ENCODE measurements around the gene DCAF7.

- TF ChIP-seq POLR2A (IDR thresholded peaks at IDR 0.05) (no peak), CTCF (IDR thresholded peaks at IDR 0.05 in 4 of 5, conservative IDR thresholded peaks at IDR 0.05 in 1 of 5) (no peak)
Measured at GRCh38 chr17:63512896-63513644, 37.2 kb upstream of the DCAF7 start.

All from gastrocnemius medialis (tissue), 4 donors.